ENCODE results near the gene GATAD2A. TPM values are rescaled to one million over a fixed set of nuclear protein-coding genes. Genes with fewer than 3 reads are reported as not detected.

GATAD2A gene
- total RNA-seq, 2 donors from 2014 or later, result 41.7 to 138 TPM

DNA sequence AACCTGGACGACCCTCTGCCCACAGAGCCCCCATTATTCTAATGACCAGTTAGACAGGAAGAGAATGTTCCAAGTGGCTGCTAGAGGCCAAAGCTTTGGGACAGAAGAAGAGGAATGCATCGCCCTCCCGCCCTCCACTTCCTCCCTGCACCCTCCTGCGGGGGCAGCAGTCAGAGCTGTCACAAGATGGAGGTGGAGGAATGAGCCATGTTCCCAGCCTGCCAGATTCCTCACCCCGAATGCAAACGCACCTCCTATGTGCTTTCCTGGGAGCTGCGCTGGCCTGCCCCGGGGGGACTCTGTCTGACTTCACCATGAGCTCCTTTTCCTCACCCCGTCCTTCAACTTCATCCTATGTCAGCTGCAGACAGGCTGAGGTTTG lies 124.9 kb downstream of the GATAD2A start:
- no peak for DNase-seq (ENCODE audit: low spot score)
- Histone ChIP-seq H3K36me3 (no peaks in the 10 kb centered on the region), H3K27ac (no peak overlapping the region), H3K9me3 (no peaks in the 10 kb centered on the region), H3K4me3 (no peak overlapping the region), H3K27me3 (replicated peaks; ENCODE audit: insufficient read depth) (no peaks in the 10 kb centered on the region), H3K4me1 (replicated peaks) (no peaks in the 10 kb centered on the region)
- intact Hi-C loops (cut with DNase I), result loop anchor here (5.0 kb wide), 1 partner anchor 427 kb away; no protein-coding TSS in a partner anchor
- TF ChIP-seq POLR2AphosphoS5 (IDR thresholded peaks at IDR 0.05), result no peak
- TF ChIP-seq, protein P1, sequence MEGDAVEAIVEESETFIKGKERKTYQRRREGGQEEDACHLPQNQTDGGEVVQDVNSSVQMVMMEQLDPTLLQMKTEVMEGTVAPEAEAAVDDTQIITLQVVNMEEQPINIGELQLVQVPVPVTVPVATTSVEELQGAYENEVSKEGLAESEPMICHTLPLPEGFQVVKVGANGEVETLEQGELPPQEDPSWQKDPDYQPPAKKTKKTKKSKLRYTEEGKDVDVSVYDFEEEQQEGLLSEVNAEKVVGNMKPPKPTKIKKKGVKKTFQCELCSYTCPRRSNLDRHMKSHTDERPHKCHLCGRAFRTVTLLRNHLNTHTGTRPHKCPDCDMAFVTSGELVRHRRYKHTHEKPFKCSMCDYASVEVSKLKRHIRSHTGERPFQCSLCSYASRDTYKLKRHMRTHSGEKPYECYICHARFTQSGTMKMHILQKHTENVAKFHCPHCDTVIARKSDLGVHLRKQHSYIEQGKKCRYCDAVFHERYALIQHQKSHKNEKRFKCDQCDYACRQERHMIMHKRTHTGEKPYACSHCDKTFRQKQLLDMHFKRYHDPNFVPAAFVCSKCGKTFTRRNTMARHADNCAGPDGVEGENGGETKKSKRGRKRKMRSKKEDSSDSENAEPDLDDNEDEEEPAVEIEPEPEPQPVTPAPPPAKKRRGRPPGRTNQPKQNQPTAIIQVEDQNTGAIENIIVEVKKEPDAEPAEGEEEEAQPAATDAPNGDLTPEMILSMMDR (IDR thresholded peaks at IDR 0.05), result no peak
- TF ChIP-seq POLR2A (IDR thresholded peaks at IDR 0.05), result no peak
- WGBS, result 56% methylated on average over 9 of the region's 9 CpGs

- H3K27me3 ChIP-seq (replicated peaks; ENCODE audit: insufficient read depth), result no peaks in the 10 kb centered on the region
- WGBS, result 89% methylated on average over 4 of the region's 4 CpGs
- H3K36me3 ChIP-seq, result no peaks in the 10 kb centered on the region
- no peaks in the 10 kb centered on the region for H3K4me1 ChIP-seq (replicated peaks)
- no peak for DNase-seq (ENCODE audit: low spot score)
- TF ChIP-seq, protein P1 (IDR thresholded peaks at IDR 0.05), result no peak
- no peak for TF ChIP-seq POLR2AphosphoS5 (IDR thresholded peaks at IDR 0.05)
- TF ChIP-seq POLR2A (IDR thresholded peaks at IDR 0.05), result no peak
- H3K27ac ChIP-seq, result no peak overlapping the region
- no peaks in the 10 kb centered on the region for H3K9me3 ChIP-seq
- intact Hi-C loops (cut with DNase I), result loop anchor here (5.0 kb wide), 1 partner anchor 426 kb away; no protein-coding TSS in a partner anchor
- H3K4me3 ChIP-seq, result no peak overlapping the region
Measured at GRCh38 chr19:19530889-19531288, 125.4 kb downstream of the GATAD2A start.

DNA sequence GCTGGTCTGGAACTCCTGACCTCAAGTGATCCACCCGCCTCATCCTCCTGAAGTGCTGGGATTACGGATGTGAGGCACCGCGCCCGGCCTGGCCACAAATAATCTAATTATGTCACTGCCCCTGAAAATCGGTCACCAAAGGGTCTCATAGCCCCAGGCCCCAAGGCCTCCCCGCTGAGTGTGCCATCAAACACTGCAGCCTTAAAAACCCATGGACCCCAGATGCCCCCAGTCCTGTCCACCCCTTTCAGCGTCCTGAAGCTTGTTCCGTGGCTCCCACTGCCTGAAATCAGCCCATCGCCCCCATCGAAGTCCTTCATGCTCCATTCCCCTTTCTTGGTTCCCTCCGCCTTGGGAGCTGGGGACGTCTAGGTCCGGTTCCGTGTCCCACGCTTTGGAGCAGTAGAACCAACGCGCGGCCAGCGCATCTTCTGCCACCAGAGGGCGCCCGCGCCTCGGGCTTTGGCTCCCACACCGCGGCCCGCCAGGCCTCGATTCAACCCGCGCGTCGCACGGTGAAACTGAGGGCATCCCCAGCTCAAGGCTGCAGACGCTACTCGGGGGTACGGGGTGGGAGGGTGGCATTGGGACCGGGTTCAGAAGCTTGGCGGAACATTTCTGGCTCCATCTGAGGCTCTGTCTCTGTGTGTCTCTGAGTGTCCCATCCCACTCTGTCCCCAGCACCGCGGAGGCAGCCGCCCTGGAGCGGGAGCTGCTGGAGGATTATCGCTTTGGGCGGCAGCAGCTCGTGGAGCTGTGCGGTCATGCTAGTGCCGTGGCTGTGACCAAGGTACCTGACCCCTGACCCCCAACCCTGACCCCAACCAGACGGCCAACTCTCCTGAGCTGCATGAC lies 126.7 kb downstream of the GATAD2A start:
- TF ChIP-seq, protein P1 (IDR thresholded peaks at IDR 0.05), result peak; percentile 89 to 95 (median 92)
- TF ChIP-seq POLR2A (IDR thresholded peaks at IDR 0.05), result no peak
- TF ChIP-seq POLR2AphosphoS5 (IDR thresholded peaks at IDR 0.05), result peak; percentile 46
- Histone ChIP-seq H3K27me3 (replicated peaks; ENCODE audit: insufficient read depth) (no peaks in the 10 kb centered on the region), H3K9me3 (no peaks in the 10 kb centered on the region), H3K4me3 (no peak overlapping the region), H3K4me1 (replicated peaks) (no peaks in the 10 kb centered on the region), H3K27ac (no peak overlapping the region), H3K36me3 (no peaks in the 10 kb centered on the region)
- 31% methylated on average over 38 of the region's 48 CpGs for WGBS
- intact Hi-C loops (cut with DNase I), result loop anchor here (2.0 to 5.0 kb wide), 2 partner anchors 111 to 425 kb away; partner anchors contain the start of gene GMIP
- DNase-seq (ENCODE audit: low spot score), result peak; percentile 76

DNA sequence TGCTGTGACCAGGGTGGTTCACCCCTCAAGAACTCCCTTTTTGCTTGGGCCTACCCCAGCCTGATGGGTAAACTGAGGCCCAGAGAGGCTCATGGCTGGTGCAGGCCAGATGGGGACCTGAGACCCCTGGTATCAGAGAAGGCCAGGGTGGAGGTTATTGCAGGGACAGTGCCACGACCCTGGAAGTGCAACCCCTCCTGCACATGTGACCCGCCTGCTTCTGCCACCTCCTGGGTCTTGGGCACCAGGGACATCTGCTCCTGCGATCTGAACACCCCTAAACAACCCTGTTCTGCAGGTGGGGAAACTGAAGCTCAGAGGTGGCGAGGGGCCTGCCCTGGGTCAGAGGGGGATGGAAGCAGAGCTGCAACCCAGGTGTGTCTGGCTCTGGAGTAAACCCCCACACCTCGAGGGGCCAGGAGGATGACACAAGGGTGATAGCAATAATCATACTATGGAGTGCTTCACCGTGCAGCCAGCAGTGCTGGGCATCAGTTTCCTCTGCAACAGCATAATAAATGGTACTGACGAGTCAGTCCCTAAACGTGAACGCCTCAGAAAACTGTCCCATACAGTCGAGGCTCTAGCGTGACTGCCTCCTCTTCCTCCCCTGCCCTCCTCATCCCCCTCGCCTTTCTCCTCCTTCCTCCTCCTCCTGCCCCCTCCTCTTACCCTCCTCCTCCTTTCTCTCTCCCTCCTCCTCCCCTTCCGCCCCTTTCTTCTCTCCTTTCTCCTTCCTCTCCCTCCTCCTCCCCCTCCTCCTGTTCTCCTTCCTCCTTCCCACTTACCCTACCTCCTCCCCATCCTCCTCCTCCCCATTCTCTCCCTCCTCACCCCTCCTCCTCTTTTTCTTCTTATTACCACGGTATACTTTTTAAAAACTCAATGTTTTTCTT lies 127.6 kb downstream of the GATAD2A start:
- H3K4me1 ChIP-seq (replicated peaks), result no peaks in the 10 kb centered on the region
- no peaks in the 10 kb centered on the region for H3K27me3 ChIP-seq (replicated peaks; ENCODE audit: insufficient read depth)
- intact Hi-C loops (cut with DNase I), result loop anchor here (2.0 to 5.0 kb wide), 2 partner anchors 110 to 424 kb away; partner anchors contain the start of gene GMIP
- no peak for DNase-seq (ENCODE audit: low spot score)
- TF ChIP-seq, protein P1 (IDR thresholded peaks at IDR 0.05), result no peak
- no peak for TF ChIP-seq POLR2AphosphoS5 (IDR thresholded peaks at IDR 0.05)
- no peak for TF ChIP-seq POLR2A (IDR thresholded peaks at IDR 0.05)
- H3K27ac ChIP-seq, result no peak overlapping the region
- H3K36me3 ChIP-seq, result no peaks in the 10 kb centered on the region
- H3K9me3 ChIP-seq, result no peaks in the 10 kb centered on the region
- 72% methylated on average over 14 of the region's 14 CpGs for WGBS
- no peak overlapping the region for H3K4me3 ChIP-seq

All from prostate gland (tissue), 2 donors.